ENCODE results near the gene COA3. TPM values are rescaled to one million over a fixed set of nuclear protein-coding genes. Genes with fewer than 3 reads are reported as not detected.

The COA3 gene
- total and polyA plus RNA-seq, 2 experiments from 2014 or later, result 81.2 to 138 TPM

GRCh38 chr17:42784409-42784808 lies 14.1 kb downstream of the COA3 start:
- no peak for DNase-seq (ENCODE audit: low spot score)
- no peak overlapping the region for H3K4me2 ChIP-seq

More at GRCh38 chr17:42784409-42784808, 14.1 kb downstream of the COA3 start:
- Mint-ChIP-seq H3K27me3 (ENCODE audit: insufficient read depth, low read depth, poor library complexity) (peaks cover 43% of the 10 kb centered on the region), H3K36me3 (ENCODE audit: low read depth) (0 out of 3 replicates have a peak, but pooled peaks cover 3% of the 10 kb centered on the region), H3K27ac (no peak overlapping the region), H3K9me3 (no peaks in the 10 kb centered on the region; the same call in 2 of the 3 replicates), H3K4me1 (peaks cover 21% of the 10 kb centered on the region), H3K4me3 (no peak overlapping the region)
- TF ChIP-seq JUNB (IDR thresholded peaks at IDR 0.05; ENCODE audit: unreplicated experiment) (no peak), ZNF114 (CRISPR knock-in tag; IDR thresholded peaks at IDR 0.05) (no peak), ZNF331 (CRISPR knock-in tag; IDR thresholded peaks at IDR 0.05; ENCODE audit: low read depth) (no peak), EZH2phosphoT487 (IDR thresholded peaks at IDR 0.05; ENCODE audit: unreplicated experiment) (no peak), STAT1 (IDR thresholded peaks at IDR 0.05; ENCODE audit: unreplicated experiment) (no peak), REST (IDR thresholded peaks at IDR 0.05; ENCODE audit: unreplicated experiment) (no peak), NANOG (IDR thresholded peaks at IDR 0.05; ENCODE audit: borderline replicate concordance) (no peak), EZH2 (IDR thresholded peaks at IDR 0.05; ENCODE audit: low read depth, unreplicated experiment) (no peak), CTCF (conservative IDR thresholded peaks at IDR 0.05; ENCODE audit: low read depth in 2 of 2) (no peak), ZNF462 (CRISPR knock-in tag; IDR thresholded peaks at IDR 0.05) (no peak), CREB1 (CRISPR knock-in tag; IDR thresholded peaks at IDR 0.05; ENCODE audit: low read depth) (no peak), POLR2AphosphoS5 (IDR thresholded peaks at IDR 0.05; ENCODE audit: low read depth) (no peak), ETS1 (IDR thresholded peaks at IDR 0.05) (no peak)
- Histone ChIP-seq H3K36me3 (ENCODE audit: insufficient read depth) (no peaks in the 10 kb centered on the region), H3K4me3 (no peak overlapping the region), H3K27me3 (ENCODE audit: insufficient read depth) (peaks cover 34% of the 10 kb centered on the region), H2AFZ (no peak overlapping the region), H4K20me1 (replicated peaks; ENCODE audit: insufficient read depth) (no peaks in the 10 kb centered on the region), H3F3A (replicated peaks; ENCODE audit: low read depth) (peaks cover 8% of the 10 kb centered on the region; the same call in 1 of the 2 replicates), H3K9me2 (ENCODE audit: insufficient read depth) (no peaks in the 10 kb centered on the region), H3K4me1 (ENCODE audit: insufficient read depth) (peaks cover 21% of the 10 kb centered on the region; the same call in 1 of the 2 replicates), H3K79me2 (replicated peaks; ENCODE audit: insufficient read depth) (no peaks in the 10 kb centered on the region), H3K27ac (ENCODE audit: low read depth) (no peak overlapping the region)
- no peak for ATAC-seq

Measured in GM23338 (cell line).